Loucy (cell line): ENCODE results near the gene HIP1R.
A peak's percentile ranks its signal among the peaks of the same experiment; 100 is the strongest.
"Not testable (repeated sequence)": the region's sequence is repeated elsewhere in the genome, so short reads cannot be mapped to it uniquely, and the experiment has no call there.

Experiments used
- H2AFZ ChIP-seq: fragments of 200-600 bp; sonication (generic); 2 replicates; pipeline ENCODE4 v1.6.0; 2016; ENCODE audit warnings: antibody characterized with exemption, mild to moderate bottlenecking, low read length, moderate library complexity
- H3F3A ChIP-seq: fragments of 200-600 bp; 2 replicates; pipeline ENCODE4 v1.6.0; 2016; ENCODE audit warnings: antibody characterized with exemption, low read depth, mild to moderate bottlenecking
- H3K27me3 ChIP-seq: fragments of 200-600 bp; sonication (generic); 2 replicates; pipeline ENCODE4 v1.6.1; 2014; ENCODE audit warnings: low read length, mild to moderate bottlenecking; ENCODE audit not compliant: insufficient read depth, poor library complexity, severe bottlenecking
- H3K36me3 ChIP-seq: fragments of 200-600 bp; sonication (generic); 2 replicates; pipeline ENCODE4 v1.6.1; 2016; ENCODE audit warnings: low read length; ENCODE audit not compliant: insufficient read depth
- H3K4me1 ChIP-seq: fragments of 200-600 bp; sonication (generic); 2 replicates; pipeline ENCODE4 v1.5.1; 2014; ENCODE audit warnings: low read length, mild to moderate bottlenecking; ENCODE audit not compliant: insufficient read depth, poor library complexity, severe bottlenecking
- H3K4me2 ChIP-seq: fragments of 200-600 bp; sonication (generic); 2 replicates; pipeline ENCODE4 v1.6.0; 2014; ENCODE audit warnings: antibody characterized with exemption, low read length, low read depth, mild to moderate bottlenecking; ENCODE audit not compliant: poor library complexity, severe bottlenecking
- H3K4me3 ChIP-seq: fragments of 200-600 bp; sonication (generic); 2 replicates; pipeline ENCODE4 v1.5.1; 2014; ENCODE audit warnings: low read length, mild to moderate bottlenecking, mixed read lengths; ENCODE audit not compliant: poor library complexity, severe bottlenecking
- H3K79me2 ChIP-seq: fragments of 200-600 bp; sonication (generic); 2 replicates; pipeline ENCODE4 v1.6.1; 2014; ENCODE audit warnings: low read length; ENCODE audit not compliant: insufficient read depth
- H3K9ac ChIP-seq: fragments of 200-600 bp; sonication (generic); 2 replicates; pipeline ENCODE4 v1.6.0; 2014; ENCODE audit warnings: mild to moderate bottlenecking, low read depth, low read length, moderate library complexity; ENCODE audit not compliant: poor library complexity, severe bottlenecking
- H3K9me2 ChIP-seq: fragments of 200-600 bp; sonication (generic); replicated peaks from 2 replicates; pipeline ENCODE4 v1.6.1; 2016; ENCODE audit warnings: low read depth, low read length, mixed read lengths
- H3K9me3 ChIP-seq: fragments of 200-600 bp; sonication (generic); 2 replicates; pipeline ENCODE4 v1.6.1; 2014; ENCODE audit warnings: mild to moderate bottlenecking, antibody characterized with exemption, low read length, low read depth; ENCODE audit not compliant: insufficient read depth
- H4K20me1 ChIP-seq: fragments of 200-600 bp; sonication (generic); 2 replicates; pipeline ENCODE4 v1.6.0; 2014; ENCODE audit warnings: antibody characterized with exemption, low read length, mild to moderate bottlenecking; ENCODE audit not compliant: insufficient read depth, poor library complexity, severe bottlenecking
- EZH2phosphoT487 ChIP-seq: fragments of 200-600 bp; IDR thresholded peaks from 2 replicates; pipeline ENCODE4 v1.6.1; 2018; ENCODE audit warnings: antibody characterized with exemption, mild to moderate bottlenecking, moderate library complexity, borderline replicate concordance
- TF ChIP-seq, protein P1 (sequence below): fragments of 200-600 bp; sonication (generic); conservative IDR thresholded peaks from 2 replicates; pipeline ENCODE4 v1.5.1; 2014; ENCODE audit warnings: mild to moderate bottlenecking, antibody characterized with exemption, low read length

Gene HIP1R

DNA sequence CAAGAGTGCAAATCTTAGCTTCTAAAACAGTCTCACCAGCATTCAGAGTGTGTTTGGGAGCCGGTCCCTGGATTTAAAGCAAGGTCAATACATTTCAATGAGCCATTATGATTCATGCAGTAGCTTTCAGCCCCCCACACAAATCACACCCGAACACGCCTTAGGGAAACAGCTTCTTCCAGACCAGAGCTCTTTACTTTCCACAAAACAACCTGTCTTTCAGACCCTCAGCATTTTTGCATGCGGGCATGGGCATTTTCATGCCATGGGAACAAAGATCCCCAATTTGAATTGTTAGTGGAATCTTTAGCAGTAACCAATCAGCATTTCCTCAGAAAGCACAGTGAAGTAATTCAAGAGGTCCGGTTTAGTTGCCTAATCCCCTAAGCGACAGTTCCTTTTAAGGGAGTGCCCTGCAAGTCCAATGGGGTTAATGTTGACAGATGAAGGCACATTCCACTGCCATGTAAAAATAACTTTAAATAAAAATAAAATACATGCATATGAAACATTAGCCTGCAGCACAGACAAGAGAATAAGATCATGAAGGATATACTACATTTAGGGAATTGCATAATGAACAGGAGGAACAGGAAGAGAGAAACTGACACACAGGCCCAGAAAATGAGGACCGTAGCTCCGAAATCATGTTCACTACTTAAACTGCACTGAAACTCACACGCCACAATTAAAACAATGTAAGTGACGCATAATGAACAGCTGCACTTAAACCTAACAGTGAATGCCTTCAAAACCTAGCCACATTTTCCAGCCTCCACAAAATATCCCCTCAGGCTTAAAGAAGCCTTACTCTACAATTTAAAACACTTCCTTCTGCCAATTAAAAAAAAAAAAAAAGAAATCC is 56.6 kb downstream of the HIP1R start:
- Histone ChIP-seq H3K36me3 (no peaks in the 10 kb centered on the region), H3K4me3 (peak overlapping the region; percentile 59), H3K27me3 (no peaks in the 10 kb centered on the region), H3F3A (peaks cover 2% of the 10 kb centered on the region; the same call in 1 of the 2 replicates), H3K9me2 (no peaks in the 10 kb centered on the region), H3K79me2 (peaks cover 96% of the 10 kb centered on the region), H2AFZ (no peak overlapping the region), H3K9ac (peak overlapping the region; percentile 2), H3K4me1 (peaks cover 60% of the 10 kb centered on the region), H4K20me1 (peaks cover 54% of the 10 kb centered on the region), H3K9me3 (no peaks in the 10 kb centered on the region), H3K4me2 (peak overlapping the region; percentile 94)
- TF ChIP-seq, protein P1, sequence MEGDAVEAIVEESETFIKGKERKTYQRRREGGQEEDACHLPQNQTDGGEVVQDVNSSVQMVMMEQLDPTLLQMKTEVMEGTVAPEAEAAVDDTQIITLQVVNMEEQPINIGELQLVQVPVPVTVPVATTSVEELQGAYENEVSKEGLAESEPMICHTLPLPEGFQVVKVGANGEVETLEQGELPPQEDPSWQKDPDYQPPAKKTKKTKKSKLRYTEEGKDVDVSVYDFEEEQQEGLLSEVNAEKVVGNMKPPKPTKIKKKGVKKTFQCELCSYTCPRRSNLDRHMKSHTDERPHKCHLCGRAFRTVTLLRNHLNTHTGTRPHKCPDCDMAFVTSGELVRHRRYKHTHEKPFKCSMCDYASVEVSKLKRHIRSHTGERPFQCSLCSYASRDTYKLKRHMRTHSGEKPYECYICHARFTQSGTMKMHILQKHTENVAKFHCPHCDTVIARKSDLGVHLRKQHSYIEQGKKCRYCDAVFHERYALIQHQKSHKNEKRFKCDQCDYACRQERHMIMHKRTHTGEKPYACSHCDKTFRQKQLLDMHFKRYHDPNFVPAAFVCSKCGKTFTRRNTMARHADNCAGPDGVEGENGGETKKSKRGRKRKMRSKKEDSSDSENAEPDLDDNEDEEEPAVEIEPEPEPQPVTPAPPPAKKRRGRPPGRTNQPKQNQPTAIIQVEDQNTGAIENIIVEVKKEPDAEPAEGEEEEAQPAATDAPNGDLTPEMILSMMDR, result no peak
- TF ChIP-seq EZH2phosphoT487, result no peak

DNA sequence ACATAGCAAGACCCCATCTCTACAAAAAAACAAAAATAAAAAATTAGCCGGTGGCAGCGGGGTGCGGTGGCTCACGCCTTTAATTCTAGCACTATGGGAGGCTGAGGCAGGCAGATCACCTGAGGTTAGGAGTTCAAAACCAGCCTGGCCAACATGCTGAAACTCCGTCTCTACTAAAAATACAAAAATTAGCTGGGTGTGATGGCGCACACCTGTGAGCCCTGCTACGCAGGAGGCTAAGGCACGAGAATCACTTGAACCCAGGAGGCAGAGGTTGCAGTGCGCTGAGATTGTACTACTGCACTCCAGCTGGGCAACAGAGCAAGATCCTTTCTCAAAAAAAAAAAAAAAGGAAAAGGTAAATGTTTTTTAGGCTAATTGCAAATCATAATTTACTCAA is 57.5 kb downstream of the HIP1R start:
- H4K20me1 ChIP-seq, result peaks cover 53% of the 10 kb centered on the region
- peak overlapping the region; percentile 94 for H3K4me2 ChIP-seq

DNA sequence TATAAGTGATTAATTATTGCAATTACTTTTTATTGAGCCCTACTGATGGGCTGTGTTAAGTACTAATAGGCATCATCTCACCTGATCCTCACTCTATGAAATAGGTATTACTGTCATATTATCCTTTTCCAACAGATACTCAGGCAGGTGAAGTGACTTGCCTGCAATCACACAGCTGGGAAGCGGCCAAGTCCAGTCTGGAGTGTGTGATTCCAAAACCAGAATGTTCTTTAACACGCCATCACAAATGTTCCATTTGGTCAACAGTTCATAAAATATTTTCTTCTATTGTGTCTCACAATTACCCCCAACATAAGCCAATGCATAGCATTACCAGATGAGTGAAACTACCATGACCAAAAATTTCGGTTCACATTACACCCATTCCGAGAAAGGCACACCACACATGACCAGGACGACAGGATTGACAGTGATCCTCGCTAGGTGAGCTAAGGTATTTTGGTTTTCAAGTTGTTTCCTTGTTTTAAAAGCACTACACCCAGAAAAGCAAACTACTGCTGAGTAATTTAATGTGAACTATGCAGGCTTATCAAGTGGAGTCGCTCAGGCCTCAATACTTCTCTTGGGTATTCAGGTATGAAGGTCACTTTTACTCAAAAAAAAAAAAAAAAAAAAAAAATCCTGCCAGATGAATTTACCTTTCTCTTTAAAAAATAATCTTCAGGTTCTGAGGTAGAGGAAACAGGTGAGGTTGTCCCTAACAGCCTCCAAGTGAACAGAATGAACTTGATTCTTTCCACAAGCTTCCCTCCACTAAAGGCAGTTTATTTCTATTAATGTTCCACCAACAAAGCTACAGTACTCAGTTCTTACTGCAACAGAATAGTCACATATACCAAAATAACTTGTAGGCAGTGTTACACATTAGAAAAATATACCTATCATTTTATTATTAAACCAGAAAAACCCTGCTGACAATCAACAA is 58.2 kb downstream of the HIP1R start:
- peak overlapping the region; percentile 94 for H3K4me2 ChIP-seq
- no peak overlapping the region for H2AFZ ChIP-seq
- H3K9ac ChIP-seq, result peak overlapping the region; percentile 98
- H3K9me2 ChIP-seq, result no peaks in the 10 kb centered on the region
- peaks cover 50% of the 10 kb centered on the region for H3K4me1 ChIP-seq
- peaks cover 10% of the 10 kb centered on the region for H3F3A ChIP-seq
- H3K79me2 ChIP-seq, result peaks cover 80% of the 10 kb centered on the region
- TF ChIP-seq EZH2phosphoT487, result no peak
- TF ChIP-seq, protein P1, result no peak
- no peaks in the 10 kb centered on the region for H3K9me3 ChIP-seq
- no peaks in the 10 kb centered on the region for H3K36me3 ChIP-seq
- H3K27me3 ChIP-seq, result no peaks in the 10 kb centered on the region
- peaks cover 45% of the 10 kb centered on the region for H4K20me1 ChIP-seq
- H3K4me3 ChIP-seq, result peak overlapping the region; percentile 97

More for the DNA sequence above, 57.5 kb downstream of the HIP1R start:
- Histone ChIP-seq H3K4me1 (peaks cover 51% of the 10 kb centered on the region), H3K79me2 (peaks cover 88% of the 10 kb centered on the region), H3K4me3 (peak overlapping the region; percentile 97), H3K9ac (peak overlapping the region; percentile 2)
- H2AFZ ChIP-seq, H3F3A ChIP-seq, H3K27me3 ChIP-seq, H3K9me2 ChIP-seq, H3K9me3 ChIP-seq, H3K36me3 ChIP-seq: not testable (repeated sequence)
